Chondrocyte (in vitro differentiated cells): ENCODE measurements around the gene PPARG. TPM values are rescaled to one million over a fixed set of nuclear protein-coding genes. Genes with fewer than 3 reads are reported as not detected.
"Not testable (repeated sequence)": the region's sequence is repeated elsewhere in the genome, so short reads cannot be mapped to it uniquely, and the experiment has no call there.

Source experiments
- DNase-seq: peaks from one replicate; pipeline ENCODE4 v3.0.0; 2021; ENCODE audit warnings: mixed read lengths, low spot score
- H3K27ac Mint-ChIP-seq: one replicate; pipeline ENCODE4 v1.8.0; 2021; ENCODE audit warnings: mild to moderate bottlenecking, moderate library complexity, mixed read lengths; ENCODE audit not compliant: unreplicated experiment
- H3K27me3 Mint-ChIP-seq: 2 replicates; pipeline ENCODE4 v1.8.0; 2021; ENCODE audit warnings: low read depth, mixed read lengths
- H3K36me3 Mint-ChIP-seq: 2 replicates; pipeline ENCODE4 v1.8.0; 2021; ENCODE audit warnings: low read depth, mixed read lengths
- H3K4me1 Mint-ChIP-seq: 2 replicates; pipeline ENCODE4 v1.8.0; 2021; ENCODE audit warnings: low read depth, mild to moderate bottlenecking, mixed read lengths
- H3K4me3 Mint-ChIP-seq: one replicate; pipeline ENCODE4 v1.8.0; 2021; ENCODE audit warnings: mild to moderate bottlenecking, moderate library complexity, mixed read lengths; ENCODE audit not compliant: unreplicated experiment
- H3K9me3 Mint-ChIP-seq: 2 replicates; pipeline ENCODE4 v1.8.0; 2021; ENCODE audit warnings: low read depth, mixed read lengths
- CTCF ChIP-seq: fragments of 200-600 bp; sonication (generic); IDR thresholded peaks from 2 replicates; pipeline ENCODE4 v1.5.0; 2021; ENCODE audit warnings: antibody characterized with exemption, mild to moderate bottlenecking, moderate library complexity
- total RNA-seq: library from RNA; stranded (reverse); gene quantifications from 3 replicates; pipeline ENCODE4 v1.2.1, GENCODE V29; 2021

PPARG gene
- total RNA-seq, 1 donor from 2014 or later, result 9.2 TPM

DNA sequence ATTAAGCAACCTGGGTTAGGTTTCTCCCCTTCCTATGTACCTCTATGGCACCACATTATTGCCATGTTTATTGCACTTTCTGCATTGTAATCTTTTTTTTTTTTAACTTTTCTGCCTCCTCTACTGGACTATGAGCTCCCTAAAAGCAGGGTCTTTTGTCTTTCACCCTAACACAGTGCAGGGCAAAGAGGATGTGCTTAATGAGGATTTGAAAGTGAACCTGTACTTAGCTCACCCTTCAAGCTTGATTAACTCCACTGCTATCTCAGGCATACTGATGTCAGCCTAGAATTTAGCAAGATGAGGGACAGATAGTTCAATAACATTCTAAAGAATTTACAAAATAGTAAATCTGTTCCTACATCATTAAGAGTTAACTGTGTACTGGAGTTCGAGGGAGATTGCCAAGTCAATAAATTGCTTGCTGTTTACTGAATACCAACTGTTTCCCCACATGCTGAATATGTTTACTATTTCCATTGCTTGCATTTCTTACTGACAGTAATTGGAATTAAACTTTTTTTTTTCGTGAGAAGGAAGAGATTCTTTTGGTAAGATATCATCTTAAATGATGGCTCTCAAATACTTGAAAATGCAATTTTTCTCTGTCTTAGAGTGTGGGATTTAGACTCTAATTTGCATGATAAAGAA, 15.7 kb upstream of the PPARG start:
- Mint-ChIP-seq H3K4me3 (no peak overlapping the region), H3K36me3 (no peaks in the 10 kb centered on the region), H3K4me1 (no peaks in the 10 kb centered on the region), H3K27me3 (peaks cover 8% of the 10 kb centered on the region), H3K27ac (no peak overlapping the region), H3K9me3 (no peaks in the 10 kb centered on the region)
- no peak for TF ChIP-seq CTCF
- no peak for DNase-seq

DNA sequence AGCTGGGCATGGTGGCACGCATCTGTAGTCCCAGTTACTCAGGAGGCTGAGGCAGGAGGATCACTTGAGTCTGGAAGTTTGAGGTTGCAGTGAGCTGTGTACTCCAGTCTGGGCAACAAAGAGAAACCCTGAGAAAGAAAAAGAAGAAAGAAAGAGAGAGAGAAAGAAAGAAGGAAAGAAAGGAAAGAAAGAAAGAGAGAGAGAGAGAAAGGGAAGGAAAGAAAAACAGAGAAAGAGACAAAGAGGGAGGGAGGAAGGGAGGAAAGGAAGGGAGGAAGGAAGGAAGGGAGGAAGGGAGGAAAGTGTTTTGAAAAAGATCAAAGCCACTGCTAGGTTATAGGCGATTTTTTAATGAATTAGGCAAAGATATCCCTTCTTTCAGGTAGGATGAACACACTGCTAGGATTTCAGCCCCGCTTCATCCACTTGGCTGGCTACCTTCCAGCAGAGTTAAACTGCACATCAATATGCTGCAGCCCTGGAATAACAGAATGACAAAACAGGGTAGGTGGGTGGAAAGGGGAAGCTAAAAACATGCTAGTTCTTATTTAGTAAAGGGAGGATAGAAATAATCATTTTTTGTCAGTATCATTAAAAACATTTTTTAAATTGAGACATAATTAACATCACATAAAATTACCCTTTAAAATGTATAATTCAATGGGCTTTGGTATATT, 12.8 kb upstream of the PPARG start:
- no peak for DNase-seq
- Mint-ChIP-seq H3K27ac (no peak overlapping the region), H3K9me3 (no peaks in the 10 kb centered on the region), H3K4me1 (no peaks in the 10 kb centered on the region), H3K4me3 (no peak overlapping the region), H3K27me3 (peaks cover 11% of the 10 kb centered on the region), H3K36me3 (no peaks in the 10 kb centered on the region)
- TF ChIP-seq CTCF, result no peak

DNA sequence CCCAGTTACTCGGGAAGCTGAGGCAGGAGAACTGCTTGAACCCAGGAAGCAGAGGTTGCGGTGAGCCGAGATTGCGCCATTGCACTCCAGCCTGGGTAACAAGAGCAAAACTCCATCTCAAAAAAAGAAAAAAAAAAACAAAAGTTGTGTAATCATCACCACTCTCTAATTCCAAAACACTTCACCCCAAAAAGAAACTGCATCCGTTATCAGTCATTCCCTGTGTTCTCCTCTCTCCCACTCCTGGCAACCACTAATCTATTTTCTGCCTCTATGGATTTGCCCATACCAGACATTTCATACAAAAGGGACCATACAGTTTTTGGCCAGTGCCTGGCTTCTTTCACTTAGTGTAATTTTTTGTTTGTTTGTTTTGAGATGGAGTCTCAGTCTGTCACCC, 12.0 kb upstream of the PPARG start:
- not testable (repeated sequence) for H3K36me3 Mint-ChIP-seq, DNase-seq, H3K27ac Mint-ChIP-seq, H3K4me3 Mint-ChIP-seq, H3K4me1 Mint-ChIP-seq, H3K9me3 Mint-ChIP-seq
- H3K27me3 Mint-ChIP-seq, result peaks cover 11% of the 10 kb centered on the region

DNA sequence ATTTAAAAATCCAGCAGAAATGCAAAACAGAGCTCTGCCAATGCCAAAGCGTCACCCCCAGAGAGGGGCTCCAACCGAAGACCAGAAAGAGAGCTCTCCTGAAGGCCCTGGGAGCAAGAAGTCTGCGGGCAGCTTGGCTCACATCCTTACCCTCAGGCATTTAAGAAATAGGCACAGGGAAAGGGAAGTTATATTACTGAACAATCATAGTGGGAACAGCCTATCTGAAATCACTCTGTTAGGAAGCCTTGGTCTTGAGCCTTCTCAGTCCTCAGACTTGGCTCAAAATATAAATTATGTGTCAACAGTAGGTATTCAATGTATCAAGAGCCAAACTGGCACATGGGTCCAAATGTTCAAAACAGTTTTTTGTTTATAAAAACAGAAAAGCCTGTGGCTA, 10.3 kb upstream of the PPARG start:
- no peaks in the 10 kb centered on the region for H3K36me3 Mint-ChIP-seq
- peaks cover 8% of the 10 kb centered on the region for H3K27me3 Mint-ChIP-seq
- TF ChIP-seq CTCF, result no peak
- DNase-seq, result no peak
- H3K4me3 Mint-ChIP-seq, result no peak overlapping the region
- H3K9me3 Mint-ChIP-seq, result no peaks in the 10 kb centered on the region
- no peak overlapping the region for H3K27ac Mint-ChIP-seq
- no peaks in the 10 kb centered on the region for H3K4me1 Mint-ChIP-seq

DNA sequence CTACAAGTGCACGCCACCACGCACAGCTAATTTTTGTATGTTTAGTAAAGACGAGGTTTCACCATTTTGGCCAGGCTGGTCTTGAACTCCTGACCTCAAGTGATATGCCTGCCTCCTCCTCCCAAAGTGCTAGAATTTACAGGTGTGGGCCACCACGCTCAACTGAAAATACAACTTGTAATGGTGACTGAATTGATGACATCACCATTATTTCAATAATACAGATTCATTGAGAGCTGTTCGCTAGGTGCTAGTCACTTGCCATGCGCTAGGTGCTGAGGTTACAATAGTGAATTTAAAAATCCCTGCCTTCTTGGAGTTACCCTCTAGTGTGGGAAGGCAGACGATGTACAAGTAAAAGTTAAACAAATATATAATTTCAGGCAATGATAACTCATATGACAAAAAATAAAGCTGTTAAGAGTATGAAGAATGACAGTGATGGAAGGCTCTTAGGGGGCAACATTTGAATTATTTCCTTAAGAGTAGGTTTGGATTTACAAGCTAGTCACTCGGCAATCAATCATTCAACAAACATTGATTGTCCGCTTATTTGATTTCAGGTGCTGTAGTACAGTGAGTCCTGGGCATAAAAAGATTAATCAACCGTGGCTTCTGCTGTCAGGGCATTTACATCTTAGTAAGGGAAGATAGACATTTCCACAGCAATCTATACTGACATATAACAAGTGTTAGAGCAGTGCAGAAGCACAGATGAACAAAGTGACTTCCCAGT, 9.1 kb upstream of the PPARG start:
- H3K36me3 Mint-ChIP-seq, result no peaks in the 10 kb centered on the region
- no peak for DNase-seq
- H3K9me3 Mint-ChIP-seq, result no peaks in the 10 kb centered on the region
- peaks cover 8% of the 10 kb centered on the region for H3K27me3 Mint-ChIP-seq
- no peaks in the 10 kb centered on the region for H3K4me1 Mint-ChIP-seq
- TF ChIP-seq CTCF, result no peak
- H3K27ac Mint-ChIP-seq, result no peak overlapping the region
- H3K4me3 Mint-ChIP-seq, result no peak overlapping the region
